ENCODE measurements around the gene GP1BB.
"Not testable (repeated sequence)": the region's sequence is repeated elsewhere in the genome, so short reads cannot be mapped to it uniquely, and the experiment has no call there.

Gene GP1BB

GRCh38 chr22:19722178-19722981 is 959 bp upstream of the GP1BB start:
- in situ Hi-C loops (cut with HindIII; ENCODE audit: low pct_ligation_motif_present, low pct_unique_long_range_greater_than_20kb, low sequenced_read_pairs): no loop called here
- DNase-seq: no peak

DNA sequence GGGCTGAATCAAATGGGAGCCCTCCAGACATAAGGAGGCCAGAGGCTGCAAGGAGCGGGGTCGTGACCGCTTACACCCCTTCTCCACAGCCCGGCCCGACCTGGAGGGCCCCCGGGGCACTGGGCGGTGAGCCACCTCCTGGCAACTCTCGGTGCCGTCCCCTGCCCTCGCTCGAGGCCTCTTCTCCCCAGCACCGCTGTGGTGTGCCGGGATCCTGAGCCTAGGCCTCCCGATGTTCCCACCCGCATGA is 432 bp upstream of the GP1BB start:
- in situ Hi-C loops (cut with HindIII; ENCODE audit: low pct_ligation_motif_present, low pct_unique_long_range_greater_than_20kb, low sequenced_read_pairs): no loop called here
- no peak for DNase-seq

DNA sequence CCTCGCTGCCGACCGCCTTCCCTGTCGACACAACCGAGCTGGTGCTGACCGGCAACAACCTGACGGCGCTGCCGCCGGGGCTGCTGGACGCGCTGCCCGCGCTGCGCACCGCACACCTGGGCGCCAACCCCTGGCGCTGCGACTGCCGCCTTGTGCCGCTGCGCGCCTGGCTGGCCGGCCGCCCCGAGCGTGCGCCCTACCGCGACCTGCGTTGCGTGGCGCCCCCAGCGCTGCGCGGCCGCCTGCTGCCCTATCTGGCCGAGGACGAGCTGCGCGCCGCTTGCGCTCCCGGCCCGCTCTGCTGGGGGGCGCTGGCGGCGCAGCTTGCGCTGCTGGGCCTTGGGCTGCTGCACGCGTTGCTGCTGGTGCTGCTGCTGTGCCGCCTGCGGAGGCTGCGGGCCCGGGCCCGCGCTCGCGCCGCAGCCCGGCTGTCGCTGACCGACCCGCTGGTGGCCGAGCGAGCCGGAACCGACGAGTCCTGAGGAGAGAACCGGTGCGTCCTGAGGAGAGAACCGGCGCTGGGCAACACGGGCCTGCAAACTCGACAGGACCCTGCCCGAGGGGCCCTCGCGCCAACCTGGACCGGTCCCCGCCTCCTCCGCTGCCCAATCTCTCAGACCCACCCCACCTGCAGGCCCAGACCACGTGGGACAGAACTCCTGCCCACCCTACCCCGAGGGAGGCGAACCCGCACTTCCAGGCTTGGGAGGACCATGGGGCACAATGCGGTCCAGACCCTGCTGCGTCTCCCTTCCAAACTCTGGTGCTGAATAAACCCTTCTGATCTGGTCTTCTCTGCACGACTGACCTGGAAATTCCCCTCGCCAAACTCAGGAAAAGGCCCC is 866 bp downstream of the GP1BB start:
- in situ Hi-C loops (cut with HindIII; ENCODE audit: low pct_ligation_motif_present, low pct_unique_long_range_greater_than_20kb, low sequenced_read_pairs): no loop called here
- DNase-seq: peak; percentile 61

DNA sequence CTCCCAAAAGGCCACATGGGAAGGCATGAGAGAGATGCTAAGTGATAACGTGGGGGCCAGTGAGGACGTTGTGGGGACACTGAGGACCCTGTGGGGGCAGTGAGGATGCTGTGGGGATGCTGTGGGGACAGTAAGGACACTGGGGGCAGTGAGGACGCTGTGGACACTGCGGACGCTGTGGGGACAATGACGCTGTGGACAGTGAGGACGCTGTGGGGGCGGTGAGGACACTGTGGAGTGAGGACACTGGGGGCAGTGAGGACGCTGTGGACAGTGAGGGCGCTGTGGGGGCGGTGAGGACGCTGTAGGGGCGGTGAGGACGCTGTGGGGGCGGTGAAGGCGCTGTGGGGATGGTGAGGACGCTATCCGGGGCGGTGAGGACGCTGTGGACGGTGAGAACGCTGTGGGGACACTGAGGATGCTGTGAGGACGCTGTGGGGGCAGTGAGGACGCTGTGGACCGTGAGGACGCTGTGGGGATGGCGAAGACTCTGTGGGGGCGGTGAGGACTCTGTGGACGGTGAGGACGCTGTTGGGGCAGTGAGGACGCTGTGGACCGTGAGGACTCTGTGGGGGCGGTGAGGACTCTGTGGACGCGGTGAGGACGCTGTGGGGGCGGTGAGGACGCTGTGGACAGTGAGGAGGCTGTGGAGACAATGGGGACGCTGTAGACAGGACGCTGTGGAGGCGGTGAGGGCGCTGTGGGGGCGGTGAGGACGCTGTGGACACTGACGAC is 1.8 kb downstream of the GP1BB start:
- in situ Hi-C loops (cut with HindIII; ENCODE audit: low pct_ligation_motif_present, low pct_unique_long_range_greater_than_20kb, low sequenced_read_pairs): no loop called here
- no peak for DNase-seq

GRCh38 chr22:19726064-19726788 is 2.9 kb downstream of the GP1BB start:
- DNase-seq; in situ Hi-C loops (cut with HindIII; ENCODE audit: low pct_ligation_motif_present, low pct_unique_long_range_greater_than_20kb, low sequenced_read_pairs): not testable (repeated sequence)

GRCh38 chr22:19727310-19728150 is 4.2 kb downstream of the GP1BB start:
- in situ Hi-C loops (cut with HindIII; ENCODE audit: low pct_ligation_motif_present, low pct_unique_long_range_greater_than_20kb, low sequenced_read_pairs): no loop called here
- DNase-seq: no peak

GRCh38 chr22:19728271-19728670 is 4.9 kb downstream of the GP1BB start:
- in situ Hi-C loops (cut with HindIII; ENCODE audit: low pct_ligation_motif_present, low pct_unique_long_range_greater_than_20kb, low sequenced_read_pairs): no loop called here
- no peak for DNase-seq

- in situ Hi-C loops (cut with HindIII; ENCODE audit: low pct_ligation_motif_present, low pct_unique_long_range_greater_than_20kb, low sequenced_read_pairs): no loop called here
- no peak for DNase-seq
Observed at GRCh38 chr22:19728836-19729235, 5.5 kb downstream of the GP1BB start.

DNA sequence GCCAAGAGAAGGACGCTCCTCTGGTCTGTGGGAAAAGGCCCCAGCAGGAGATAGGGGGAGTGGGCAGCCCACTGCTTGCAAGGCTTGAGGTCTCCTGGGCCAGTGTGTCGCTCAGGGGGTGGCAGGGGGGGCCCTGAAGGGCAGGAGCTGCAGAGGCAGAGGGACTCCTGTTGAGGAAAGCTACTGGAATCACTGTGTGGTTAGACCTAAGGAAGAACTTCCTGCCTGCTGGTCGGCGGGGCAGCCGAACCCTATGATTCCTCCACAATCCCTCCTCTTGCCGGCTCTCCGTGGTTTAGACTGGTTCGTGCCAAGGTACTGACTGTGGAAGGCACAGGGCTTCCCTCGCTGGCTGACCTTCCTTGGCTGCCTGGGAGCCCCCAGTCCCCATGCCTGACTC is 6.2 kb downstream of the GP1BB start:
- in situ Hi-C loops (cut with HindIII; ENCODE audit: low pct_ligation_motif_present, low pct_unique_long_range_greater_than_20kb, low sequenced_read_pairs): no loop called here
- no peak for DNase-seq

GRCh38 chr22:19730198-19730597 is 6.9 kb downstream of the GP1BB start:
- DNase-seq: no peak
- in situ Hi-C loops (cut with HindIII; ENCODE audit: low pct_ligation_motif_present, low pct_unique_long_range_greater_than_20kb, low sequenced_read_pairs): no loop called here

- peak; percentile 68 for DNase-seq
- in situ Hi-C loops (cut with HindIII; ENCODE audit: low pct_ligation_motif_present, low pct_unique_long_range_greater_than_20kb, low sequenced_read_pairs): no loop called here
Observed at GRCh38 chr22:19730655-19731360, 7.5 kb downstream of the GP1BB start.

GRCh38 chr22:19731361-19732135 is 8.2 kb downstream of the GP1BB start:
- no peak for DNase-seq
- in situ Hi-C loops (cut with HindIII; ENCODE audit: low pct_ligation_motif_present, low pct_unique_long_range_greater_than_20kb, low sequenced_read_pairs): no loop called here

GRCh38 chr22:19732403-19733113 is 9.2 kb downstream of the GP1BB start:
- DNase-seq: no peak
- in situ Hi-C loops (cut with HindIII; ENCODE audit: low pct_ligation_motif_present, low pct_unique_long_range_greater_than_20kb, low sequenced_read_pairs): no loop called here

- DNase-seq: no peak
- in situ Hi-C loops (cut with HindIII; ENCODE audit: low pct_ligation_motif_present, low pct_unique_long_range_greater_than_20kb, low sequenced_read_pairs): no loop called here
Observed at GRCh38 chr22:19733755-19734154, 10.4 kb downstream of the GP1BB start.

DNA sequence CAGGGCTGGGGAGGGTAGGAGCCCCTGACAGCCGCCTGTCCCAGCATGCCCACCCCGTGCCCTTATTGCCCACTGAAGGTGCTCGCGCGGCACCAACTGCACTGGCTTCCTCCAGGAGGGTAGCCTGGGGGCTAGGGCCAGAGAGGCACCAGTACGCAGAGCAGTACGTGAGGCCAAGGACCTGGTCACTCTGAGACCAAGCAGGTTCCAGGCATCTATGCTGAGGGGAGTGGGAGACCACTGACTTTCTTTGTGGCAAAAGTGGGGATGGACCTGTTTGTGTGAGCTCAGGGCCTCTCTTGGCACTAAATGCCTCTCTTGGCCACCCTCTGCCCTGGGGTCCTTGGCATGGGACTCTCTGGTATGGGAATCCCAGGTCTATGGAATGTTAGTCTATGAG is 10.8 kb downstream of the GP1BB start:
- no peak for DNase-seq
- in situ Hi-C loops (cut with HindIII; ENCODE audit: low pct_ligation_motif_present, low pct_unique_long_range_greater_than_20kb, low sequenced_read_pairs): no loop called here

- in situ Hi-C loops (cut with HindIII; ENCODE audit: low pct_ligation_motif_present, low pct_unique_long_range_greater_than_20kb, low sequenced_read_pairs): no loop called here
- no peak for DNase-seq
Observed at GRCh38 chr22:19734837-19735382, 11.6 kb downstream of the GP1BB start.

Data from ACHN (cell line).